Colonic mucosa (tissue), 4 donors: Measurements from ENCODE around the gene ZFAND4. TPM values are rescaled to one million over a fixed set of nuclear protein-coding genes. Genes with fewer than 3 reads are reported as not detected.
"Not testable (repeated sequence)": the region's sequence is repeated elsewhere in the genome, so short reads cannot be mapped to it uniquely, and the experiment has no call there.

ENCODE experiments used
- DNase-seq: peaks from one replicate; pipeline ENCODE4 v3.0.0-alpha.2; 2020
- H3K27ac ChIP-seq: fragments of 200-600 bp; one replicate; pipeline ENCODE4 v1.8.0; 2021
- H3K27me3 ChIP-seq: fragments of 200-600 bp; one replicate; pipeline ENCODE4 v1.8.0; 2021
- H3K36me3 ChIP-seq: fragments of 200-600 bp; one replicate; pipeline ENCODE4 v1.8.0; 2021
- H3K4me1 ChIP-seq: fragments of 200-600 bp; one replicate; pipeline ENCODE4 v1.8.0; 2021; ENCODE audit warnings: mild to moderate bottlenecking
- H3K4me3 ChIP-seq: fragments of 200-600 bp; one replicate; pipeline ENCODE4 v1.8.0; 2021
- H3K9ac ChIP-seq, 2 donors: one replicate each; pipeline ENCODE4 v1.7.0; 2013; ENCODE audit warnings: control low read depth in 2 of 2, low read depth in 2 of 2, low read length in 2 of 2
- H3K9me3 ChIP-seq: fragments of 200-600 bp; one replicate; pipeline ENCODE4 v1.8.0; 2021
- intact Hi-C: fragments of 100-400 bp; cut with DNase I; formaldehyde crosslinking; loops from one replicate; pipeline ENCODE4 v1.14.1; 2022
- total RNA-seq, 2 donors: library from RNA; stranded (reverse); fragmentation: NEBNext Ultra II Directional in 1 of 2; extraction: Animal tissue kit (Norgen Biotek cat#: 25700) in 1 of 2; gene quantifications; one replicate each; pipeline ENCODE4 v1.2.1, GENCODE V29; 2021
- TF ChIP-seq, protein P1 (sequence below): fragments of 200-600 bp; IDR thresholded peaks from one replicate; pipeline ENCODE4 v1.8.0; 2022; ENCODE audit warnings: antibody characterized with exemption, mild to moderate bottlenecking
- donor health status: healthy.
- donor health status: DM: no; HTN: no; CAD: no.
- donor health status: DM: no; HTN: no; CAD: no.

Gene ZFAND4
- 10 to 100 TPM; 11.3 to 15.9 TPM for total RNA-seq

DNA sequence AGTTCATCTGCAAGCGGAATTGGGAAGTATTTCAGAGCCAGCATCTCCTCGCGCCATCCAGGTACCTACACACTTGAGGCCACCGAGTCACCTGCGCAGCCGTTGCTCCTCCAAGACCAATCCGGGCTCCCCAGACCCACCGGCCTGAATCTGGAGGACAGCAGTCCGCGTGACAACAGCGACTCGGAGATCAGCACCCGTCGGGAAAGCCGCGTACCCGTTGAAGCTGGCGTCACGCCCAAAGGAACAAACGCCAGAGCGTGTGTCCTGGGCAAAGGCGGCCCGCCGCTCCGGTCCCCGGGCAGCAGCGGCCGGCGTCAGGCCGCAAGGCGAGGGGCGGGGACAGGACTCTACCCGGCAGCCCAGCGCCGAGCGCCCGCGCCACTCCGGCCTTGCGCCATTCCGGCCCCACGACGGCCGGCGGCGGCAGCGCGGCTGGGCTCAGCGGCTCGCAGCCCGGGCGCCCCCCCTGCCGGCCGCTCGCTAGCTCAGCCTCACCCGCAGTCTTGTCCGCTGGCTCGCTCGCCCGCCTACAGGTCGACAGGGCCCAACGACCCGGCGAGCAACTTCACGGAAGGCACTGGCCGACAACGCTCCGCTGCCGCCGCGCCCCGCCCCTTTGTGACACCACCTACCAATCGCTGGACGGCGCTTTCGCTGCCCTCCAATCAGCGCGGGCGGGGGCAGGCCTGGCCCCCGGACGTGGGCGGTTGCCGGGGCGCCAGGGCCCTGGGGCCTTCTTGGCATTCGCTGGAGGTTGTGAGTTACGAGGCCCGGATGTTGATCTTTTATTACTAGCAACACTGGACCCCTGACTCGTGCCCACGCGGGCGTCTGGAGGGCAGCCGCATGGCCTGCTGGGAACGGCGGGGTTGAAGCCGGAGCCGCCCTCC, at the start of gene ZFAND4:
Gene ZFAND4 (minus strand): TSS at position 592 of the 893 bp plus-strand sequence. CDS start 9,047 bp downstream, outside the sequence.
- TF ChIP-seq, protein P1, sequence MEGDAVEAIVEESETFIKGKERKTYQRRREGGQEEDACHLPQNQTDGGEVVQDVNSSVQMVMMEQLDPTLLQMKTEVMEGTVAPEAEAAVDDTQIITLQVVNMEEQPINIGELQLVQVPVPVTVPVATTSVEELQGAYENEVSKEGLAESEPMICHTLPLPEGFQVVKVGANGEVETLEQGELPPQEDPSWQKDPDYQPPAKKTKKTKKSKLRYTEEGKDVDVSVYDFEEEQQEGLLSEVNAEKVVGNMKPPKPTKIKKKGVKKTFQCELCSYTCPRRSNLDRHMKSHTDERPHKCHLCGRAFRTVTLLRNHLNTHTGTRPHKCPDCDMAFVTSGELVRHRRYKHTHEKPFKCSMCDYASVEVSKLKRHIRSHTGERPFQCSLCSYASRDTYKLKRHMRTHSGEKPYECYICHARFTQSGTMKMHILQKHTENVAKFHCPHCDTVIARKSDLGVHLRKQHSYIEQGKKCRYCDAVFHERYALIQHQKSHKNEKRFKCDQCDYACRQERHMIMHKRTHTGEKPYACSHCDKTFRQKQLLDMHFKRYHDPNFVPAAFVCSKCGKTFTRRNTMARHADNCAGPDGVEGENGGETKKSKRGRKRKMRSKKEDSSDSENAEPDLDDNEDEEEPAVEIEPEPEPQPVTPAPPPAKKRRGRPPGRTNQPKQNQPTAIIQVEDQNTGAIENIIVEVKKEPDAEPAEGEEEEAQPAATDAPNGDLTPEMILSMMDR: peak; percentile 49
- no peaks in the 10 kb centered on the region for H3K27me3 ChIP-seq
- peak within 1 kb of the TSS; percentile 77 for H3K9ac ChIP-seq
- H3K9me3 ChIP-seq: no peaks in the 10 kb centered on the region
- intact Hi-C loops: loop anchor here (2.0 to 10.0 kb wide), 2 partner anchors 78 to 208 kb away; no protein-coding TSS in a partner anchor
- DNase-seq: peak; percentile 96
- peak within 1 kb of the TSS; percentile 63 for H3K4me3 ChIP-seq
- peaks cover 4% of the 10 kb centered on the region for H3K4me1 ChIP-seq
- H3K36me3 ChIP-seq: no peaks in the 10 kb centered on the region
- H3K27ac ChIP-seq: peak within 1 kb of the TSS; percentile 88

GRCh38 chr10:45721503-45721902, 48.9 kb upstream of the ZFAND4 start:
- H3K27ac ChIP-seq, H3K27me3 ChIP-seq, H3K9me3 ChIP-seq, H3K9ac ChIP-seq, DNase-seq, H3K4me3 ChIP-seq, intact Hi-C loops, H3K36me3 ChIP-seq, H3K4me1 ChIP-seq: not testable (repeated sequence)

- H3K27me3 ChIP-seq, H3K9me3 ChIP-seq, H3K4me1 ChIP-seq, DNase-seq, H3K9ac ChIP-seq, H3K27ac ChIP-seq, H3K36me3 ChIP-seq, H3K4me3 ChIP-seq, intact Hi-C loops: not testable (repeated sequence)
Observed at GRCh38 chr10:45717642-45718041, 45.1 kb upstream of the ZFAND4 start.

- H3K9ac ChIP-seq, H3K9me3 ChIP-seq, H3K4me3 ChIP-seq, DNase-seq, intact Hi-C loops, H3K4me1 ChIP-seq, H3K36me3 ChIP-seq, H3K27me3 ChIP-seq: not testable (repeated sequence)
- peak overlapping the region; percentile 25 for H3K27ac ChIP-seq
Observed at GRCh38 chr10:45717053-45717452, 44.5 kb upstream of the ZFAND4 start.

GRCh38 chr10:45711223-45711622, 38.7 kb upstream of the ZFAND4 start:
- H3K4me3 ChIP-seq, DNase-seq, H3K9me3 ChIP-seq, H3K4me1 ChIP-seq, intact Hi-C loops, H3K27me3 ChIP-seq, H3K9ac ChIP-seq, H3K36me3 ChIP-seq, H3K27ac ChIP-seq: not testable (repeated sequence)

DNA sequence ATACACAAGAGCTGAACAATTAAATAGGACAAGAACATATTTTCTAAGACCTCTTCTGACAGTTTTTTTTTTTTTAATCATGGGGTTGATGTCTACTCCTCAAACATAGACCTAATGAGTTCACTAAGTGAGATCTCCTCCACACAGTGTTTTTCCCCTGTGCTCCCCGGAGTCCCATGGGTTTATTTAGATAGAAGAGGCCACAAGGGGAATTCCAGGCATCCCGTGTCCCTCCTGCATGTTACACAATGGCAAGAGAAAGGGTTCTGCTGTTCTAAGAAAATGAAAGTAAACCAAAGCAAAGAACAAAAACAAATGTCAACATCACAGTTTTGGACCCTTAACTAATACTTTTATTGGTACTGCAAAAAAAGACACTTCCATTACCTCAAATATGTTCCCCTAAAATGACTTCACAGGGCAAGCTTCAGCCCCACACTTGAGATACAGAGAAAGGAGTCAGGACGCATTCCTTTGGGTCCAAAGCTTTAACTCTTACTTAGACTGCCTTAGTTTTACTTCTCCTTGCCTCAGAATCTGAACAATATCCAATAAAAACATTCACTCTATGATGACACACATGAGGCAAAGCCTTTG, 37.7 kb upstream of the ZFAND4 start:
- intact Hi-C loops, DNase-seq, H3K4me3 ChIP-seq: not testable (repeated sequence)

GRCh38 chr10:45678467-45678866, 5.9 kb upstream of the ZFAND4 start:
- H3K27ac ChIP-seq, H3K4me3 ChIP-seq, H3K27me3 ChIP-seq, H3K4me1 ChIP-seq, DNase-seq, H3K36me3 ChIP-seq, H3K9ac ChIP-seq, H3K9me3 ChIP-seq: not testable (repeated sequence)
- intact Hi-C loops: loop anchor here (10.0 kb wide), 1 partner anchor 84 kb away; no protein-coding TSS in a partner anchor

More for the DNA sequence above, 37.7 kb upstream of the ZFAND4 start:
- H3K9ac ChIP-seq, H3K4me1 ChIP-seq, H3K36me3 ChIP-seq, H3K27me3 ChIP-seq, H3K27ac ChIP-seq, H3K9me3 ChIP-seq: not testable (repeated sequence)

DNA sequence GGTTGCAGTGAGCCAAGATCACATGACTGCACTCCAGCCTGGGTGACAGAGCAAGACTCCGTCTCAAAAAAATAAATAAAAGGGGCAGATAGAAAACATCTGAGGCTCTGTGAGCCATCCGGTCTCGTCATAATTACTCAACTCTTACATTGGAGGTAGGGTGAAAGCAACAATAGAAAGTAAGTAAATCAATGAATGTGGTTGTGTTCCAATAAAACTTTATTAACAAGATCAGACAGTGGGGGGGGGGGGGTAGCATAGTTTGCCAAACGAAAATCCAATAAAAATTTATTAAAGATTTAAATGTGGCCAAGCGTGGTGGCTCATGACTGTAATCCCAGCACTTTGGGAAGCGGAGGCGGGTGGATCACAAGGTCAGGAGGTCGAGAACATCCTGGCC, 2.8 kb upstream of the ZFAND4 start:
- H3K4me1 ChIP-seq: peaks cover 4% of the 10 kb centered on the region
- H3K27ac ChIP-seq: no peak overlapping the region
- intact Hi-C loops: loop anchor here (10.0 kb wide), 1 partner anchor 81 kb away; no protein-coding TSS in a partner anchor
- no peak overlapping the region for H3K9ac ChIP-seq
- H3K9me3 ChIP-seq: no peaks in the 10 kb centered on the region
- no peak overlapping the region for H3K4me3 ChIP-seq
- DNase-seq: no peak
- H3K36me3 ChIP-seq: no peaks in the 10 kb centered on the region
- TF ChIP-seq, protein P1: no peak
- H3K27me3 ChIP-seq: no peaks in the 10 kb centered on the region
